Loucy (cell line): ENCODE data around the gene OAS1.

ENCODE experiments used
- H2AFZ ChIP-seq: fragments of 200-600 bp; sonication (generic); 2 replicates; pipeline ENCODE4 v1.6.0; 2016; ENCODE audit warnings: antibody characterized with exemption, mild to moderate bottlenecking, low read length, moderate library complexity
- H3F3A ChIP-seq: fragments of 200-600 bp; 2 replicates; pipeline ENCODE4 v1.6.0; 2016; ENCODE audit warnings: antibody characterized with exemption, low read depth, mild to moderate bottlenecking
- H3K27me3 ChIP-seq: fragments of 200-600 bp; sonication (generic); 2 replicates; pipeline ENCODE4 v1.6.1; 2014; ENCODE audit warnings: low read length, mild to moderate bottlenecking; ENCODE audit not compliant: insufficient read depth, poor library complexity, severe bottlenecking
- H3K36me3 ChIP-seq: fragments of 200-600 bp; sonication (generic); 2 replicates; pipeline ENCODE4 v1.6.1; 2016; ENCODE audit warnings: low read length; ENCODE audit not compliant: insufficient read depth
- H3K4me1 ChIP-seq: fragments of 200-600 bp; sonication (generic); 2 replicates; pipeline ENCODE4 v1.5.1; 2014; ENCODE audit warnings: low read length, mild to moderate bottlenecking; ENCODE audit not compliant: insufficient read depth, poor library complexity, severe bottlenecking
- H3K4me2 ChIP-seq: fragments of 200-600 bp; sonication (generic); 2 replicates; pipeline ENCODE4 v1.6.0; 2014; ENCODE audit warnings: antibody characterized with exemption, low read length, low read depth, mild to moderate bottlenecking; ENCODE audit not compliant: poor library complexity, severe bottlenecking
- H3K4me3 ChIP-seq: fragments of 200-600 bp; sonication (generic); 2 replicates; pipeline ENCODE4 v1.5.1; 2014; ENCODE audit warnings: low read length, mild to moderate bottlenecking, mixed read lengths; ENCODE audit not compliant: poor library complexity, severe bottlenecking
- H3K79me2 ChIP-seq: fragments of 200-600 bp; sonication (generic); 2 replicates; pipeline ENCODE4 v1.6.1; 2014; ENCODE audit warnings: low read length; ENCODE audit not compliant: insufficient read depth
- H3K9ac ChIP-seq: fragments of 200-600 bp; sonication (generic); 2 replicates; pipeline ENCODE4 v1.6.0; 2014; ENCODE audit warnings: mild to moderate bottlenecking, low read depth, low read length, moderate library complexity; ENCODE audit not compliant: poor library complexity, severe bottlenecking
- H3K9me2 ChIP-seq: fragments of 200-600 bp; sonication (generic); replicated peaks from 2 replicates; pipeline ENCODE4 v1.6.1; 2016; ENCODE audit warnings: low read depth, low read length, mixed read lengths
- H3K9me3 ChIP-seq: fragments of 200-600 bp; sonication (generic); 2 replicates; pipeline ENCODE4 v1.6.1; 2014; ENCODE audit warnings: mild to moderate bottlenecking, antibody characterized with exemption, low read length, low read depth; ENCODE audit not compliant: insufficient read depth
- H4K20me1 ChIP-seq: fragments of 200-600 bp; sonication (generic); 2 replicates; pipeline ENCODE4 v1.6.0; 2014; ENCODE audit warnings: antibody characterized with exemption, low read length, mild to moderate bottlenecking; ENCODE audit not compliant: insufficient read depth, poor library complexity, severe bottlenecking
- EZH2phosphoT487 ChIP-seq: fragments of 200-600 bp; IDR thresholded peaks from 2 replicates; pipeline ENCODE4 v1.6.1; 2018; ENCODE audit warnings: antibody characterized with exemption, mild to moderate bottlenecking, moderate library complexity, borderline replicate concordance
- TF ChIP-seq, protein P1 (sequence below): fragments of 200-600 bp; sonication (generic); conservative IDR thresholded peaks from 2 replicates; pipeline ENCODE4 v1.5.1; 2014; ENCODE audit warnings: mild to moderate bottlenecking, antibody characterized with exemption, low read length

OAS1 gene

DNA sequence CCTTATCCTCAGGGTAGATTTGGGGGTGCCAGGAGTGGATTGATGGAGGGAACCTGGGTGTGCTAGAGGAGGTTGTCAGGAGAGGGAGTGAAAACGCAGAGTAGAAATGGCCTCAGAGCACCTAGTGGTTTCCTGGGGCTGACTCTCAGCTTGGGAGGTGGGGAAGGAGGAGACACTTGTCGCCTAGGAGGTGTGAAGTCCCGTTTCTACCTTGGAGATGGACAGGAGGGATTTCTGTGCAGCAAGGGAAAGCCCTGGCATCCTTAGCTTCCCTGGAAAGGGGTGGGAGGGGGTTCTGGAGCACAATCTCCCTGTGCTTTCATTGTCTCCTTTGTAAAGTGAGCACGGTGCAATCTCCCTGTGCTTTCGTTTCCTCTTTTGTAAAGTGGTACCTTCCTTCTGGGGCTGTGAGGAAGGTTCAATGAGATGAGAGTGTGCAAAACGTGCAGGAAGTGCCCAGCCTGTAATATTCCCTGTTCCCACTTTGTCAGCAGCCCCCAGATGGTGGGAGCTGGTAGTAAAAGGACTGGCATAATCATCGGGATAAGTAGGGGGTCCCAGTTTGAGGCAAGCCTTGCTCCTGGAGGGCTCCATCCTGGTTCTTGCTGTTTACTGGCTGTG lies 33.1 kb downstream of the OAS1 start:
- Histone ChIP-seq H4K20me1 (no peaks in the 10 kb centered on the region), H3F3A (peaks cover 6% of the 10 kb centered on the region; the same call in 1 of the 2 replicates), H3K79me2 (peaks cover 23% of the 10 kb centered on the region), H2AFZ (peak overlapping the region; percentile 71), H3K9me3 (no peaks in the 10 kb centered on the region), H3K4me3 (peak overlapping the region; percentile 83), H3K36me3 (peaks cover 5% of the 10 kb centered on the region; the same call in 1 of the 2 replicates), H3K4me1 (peaks cover 38% of the 10 kb centered on the region), H3K9me2 (no peaks in the 10 kb centered on the region), H3K27me3 (no peaks in the 10 kb centered on the region), H3K4me2 (peak overlapping the region; percentile 94), H3K9ac (peak overlapping the region; percentile 88)
- TF ChIP-seq, protein P1, sequence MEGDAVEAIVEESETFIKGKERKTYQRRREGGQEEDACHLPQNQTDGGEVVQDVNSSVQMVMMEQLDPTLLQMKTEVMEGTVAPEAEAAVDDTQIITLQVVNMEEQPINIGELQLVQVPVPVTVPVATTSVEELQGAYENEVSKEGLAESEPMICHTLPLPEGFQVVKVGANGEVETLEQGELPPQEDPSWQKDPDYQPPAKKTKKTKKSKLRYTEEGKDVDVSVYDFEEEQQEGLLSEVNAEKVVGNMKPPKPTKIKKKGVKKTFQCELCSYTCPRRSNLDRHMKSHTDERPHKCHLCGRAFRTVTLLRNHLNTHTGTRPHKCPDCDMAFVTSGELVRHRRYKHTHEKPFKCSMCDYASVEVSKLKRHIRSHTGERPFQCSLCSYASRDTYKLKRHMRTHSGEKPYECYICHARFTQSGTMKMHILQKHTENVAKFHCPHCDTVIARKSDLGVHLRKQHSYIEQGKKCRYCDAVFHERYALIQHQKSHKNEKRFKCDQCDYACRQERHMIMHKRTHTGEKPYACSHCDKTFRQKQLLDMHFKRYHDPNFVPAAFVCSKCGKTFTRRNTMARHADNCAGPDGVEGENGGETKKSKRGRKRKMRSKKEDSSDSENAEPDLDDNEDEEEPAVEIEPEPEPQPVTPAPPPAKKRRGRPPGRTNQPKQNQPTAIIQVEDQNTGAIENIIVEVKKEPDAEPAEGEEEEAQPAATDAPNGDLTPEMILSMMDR: no peak
- no peak for TF ChIP-seq EZH2phosphoT487

GRCh38 chr12:112941528-112942335 lies 35.0 kb downstream of the OAS1 start:
- Histone ChIP-seq H3K79me2 (peaks cover 23% of the 10 kb centered on the region), H3K36me3 (peaks cover 5% of the 10 kb centered on the region; the same call in 1 of the 2 replicates), H3K4me1 (peaks cover 34% of the 10 kb centered on the region), H3F3A (peaks cover 3% of the 10 kb centered on the region; the same call in 1 of the 2 replicates), H3K4me2 (peak overlapping the region; percentile 17), H3K27me3 (no peaks in the 10 kb centered on the region), H3K4me3 (no peak overlapping the region), H3K9ac (no peak overlapping the region), H4K20me1 (no peaks in the 10 kb centered on the region), H3K9me3 (no peaks in the 10 kb centered on the region), H3K9me2 (no peaks in the 10 kb centered on the region), H2AFZ (no peak overlapping the region)
- no peak for TF ChIP-seq EZH2phosphoT487
- TF ChIP-seq, protein P1: no peak

DNA sequence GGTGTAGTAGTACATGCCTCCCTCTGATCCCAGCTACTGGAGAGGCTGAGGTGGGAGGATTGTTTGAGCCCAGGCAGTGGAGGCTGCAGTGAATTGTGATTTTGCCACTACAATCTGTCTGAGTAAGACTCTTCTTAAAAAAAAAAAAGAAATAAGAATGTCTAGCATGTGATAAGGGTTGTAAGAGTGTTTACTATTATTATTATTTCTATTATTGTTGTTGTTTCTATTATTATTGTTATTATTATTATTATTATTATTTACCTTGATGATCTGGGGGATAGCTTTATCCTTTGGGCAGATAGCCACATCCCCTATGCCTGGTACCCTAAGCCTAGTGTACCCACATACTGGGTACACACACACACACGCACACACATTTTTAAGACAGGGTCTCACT lies 35.8 kb downstream of the OAS1 start:
- Histone ChIP-seq H2AFZ (no peak overlapping the region), H3K9me2 (no peaks in the 10 kb centered on the region), H3K36me3 (peaks cover 5% of the 10 kb centered on the region; the same call in 1 of the 2 replicates), H3K4me3 (no peak overlapping the region), H4K20me1 (no peaks in the 10 kb centered on the region), H3K4me1 (peaks cover 25% of the 10 kb centered on the region), H3K9me3 (no peaks in the 10 kb centered on the region), H3F3A (no peaks in the 10 kb centered on the region), H3K27me3 (no peaks in the 10 kb centered on the region), H3K79me2 (peaks cover 23% of the 10 kb centered on the region), H3K4me2 (no peak overlapping the region), H3K9ac (no peak overlapping the region)
- TF ChIP-seq, protein P1: no peak
- no peak for TF ChIP-seq EZH2phosphoT487
